IPS DF 6.9 (cell line): Measurements from ENCODE around the gene TRIM71.

Experiments used
- DNase-seq: peaks from one replicate; pipeline ENCODE4 v3.0.0-alpha.2; 2013; ENCODE audit warnings: low read depth, low spot score
- H3K27ac ChIP-seq: one replicate; pipeline ENCODE4 v1.5.1; 2013; ENCODE audit warnings: low read length, control low read depth
- H3K27me3 ChIP-seq: 2 replicates; pipeline ENCODE4 v1.6.1; 2013; ENCODE audit warnings: mild to moderate bottlenecking, low read length; ENCODE audit not compliant: control insufficient read depth, insufficient read depth
- H3K36me3 ChIP-seq: 2 replicates; pipeline ENCODE4 v1.6.1; 2013; ENCODE audit warnings: low read length; ENCODE audit not compliant: control insufficient read depth, insufficient read depth
- H3K4me1 ChIP-seq: 2 replicates; pipeline ENCODE4 v1.6.1; 2013; ENCODE audit warnings: low read length; ENCODE audit not compliant: control insufficient read depth, insufficient read depth
- H3K4me3 ChIP-seq: 2 replicates; pipeline ENCODE4 v1.5.1; 2013; ENCODE audit warnings: mild to moderate bottlenecking, low read length
- H3K9me3 ChIP-seq: 2 replicates; pipeline ENCODE4 v1.6.1; 2013; ENCODE audit warnings: low read length, inconsistent platforms; ENCODE audit not compliant: control insufficient read depth, insufficient read depth
- WGBS: extraction: QIAGEN DNeasy Blood & Tissue Kit; methylation state at CpG from one replicate; pipeline ENCODE4 v1.1.7; 2013; ENCODE audit warnings: mixed read lengths, missing lambda C conversion rate; ENCODE audit not compliant: insufficient read length, insufficient coverage; 5-methylcytosine and 5-hydroxymethylcytosine counted together

The TRIM71 gene

GRCh38 chr3:32832193-32832592, 14.4 kb downstream of the TRIM71 start:
- WGBS, result no CpG with 5 or more reads among the region's 4 CpGs
- H3K4me1 ChIP-seq, result 0 out of 2 replicates have a peak, but pooled peaks cover 1% of the 10 kb centered on the region
- no peaks in the 10 kb centered on the region for H3K9me3 ChIP-seq
- H3K36me3 ChIP-seq, result no peaks in the 10 kb centered on the region
- H3K4me3 ChIP-seq, result no peak overlapping the region
- no peak for DNase-seq
- H3K27ac ChIP-seq, result no peak overlapping the region
- H3K27me3 ChIP-seq, result no peaks in the 10 kb centered on the region

GRCh38 chr3:32835049-32835371, 17.2 kb downstream of the TRIM71 start:
- Histone ChIP-seq H3K4me3 (no peak overlapping the region), H3K27ac (peak overlapping the region; percentile 19), H3K4me1 (peaks cover 12% of the 10 kb centered on the region), H3K9me3 (no peaks in the 10 kb centered on the region), H3K27me3 (no peaks in the 10 kb centered on the region), H3K36me3 (no peaks in the 10 kb centered on the region)
- no CpG with 5 or more reads among the region's 2 CpGs for WGBS
- no peak for DNase-seq

- Histone ChIP-seq H3K36me3 (no peaks in the 10 kb centered on the region), H3K27me3 (no peaks in the 10 kb centered on the region), H3K9me3 (no peaks in the 10 kb centered on the region), H3K27ac (no peak overlapping the region), H3K4me3 (no peak overlapping the region; the same call in 1 of the 2 replicates), H3K4me1 (peaks cover 12% of the 10 kb centered on the region)
- WGBS, result no CpG with 5 or more reads among the region's 4 CpGs
- DNase-seq, result no peak
Observed at GRCh38 chr3:32835961-32836360, 18.2 kb downstream of the TRIM71 start.

GRCh38 chr3:32836601-32837000, 18.8 kb downstream of the TRIM71 start:
- no peak for DNase-seq
- H3K27me3 ChIP-seq, result no peaks in the 10 kb centered on the region
- WGBS, result no CpG with 5 or more reads among the region's 4 CpGs
- no peaks in the 10 kb centered on the region for H3K36me3 ChIP-seq
- H3K9me3 ChIP-seq, result no peaks in the 10 kb centered on the region
- peaks cover 15% of the 10 kb centered on the region for H3K4me1 ChIP-seq
- H3K4me3 ChIP-seq, result no peak overlapping the region
- peak overlapping the region; percentile 58 for H3K27ac ChIP-seq

- no peaks in the 10 kb centered on the region for H3K36me3 ChIP-seq
- DNase-seq, result no peak
- H3K4me3 ChIP-seq, result no peak overlapping the region
- H3K27ac ChIP-seq, result peak overlapping the region; percentile 58
- no peaks in the 10 kb centered on the region for H3K27me3 ChIP-seq
- H3K9me3 ChIP-seq, result no peaks in the 10 kb centered on the region
- no CpG with 5 or more reads among the region's 11 CpGs for WGBS
- H3K4me1 ChIP-seq, result peaks cover 15% of the 10 kb centered on the region
Observed at GRCh38 chr3:32837366-32837765, 19.6 kb downstream of the TRIM71 start.

- WGBS, result no CpG with 5 or more reads among the region's 5 CpGs
- Histone ChIP-seq H3K27ac (peak overlapping the region; percentile 58), H3K4me1 (peaks cover 15% of the 10 kb centered on the region), H3K9me3 (no peaks in the 10 kb centered on the region), H3K36me3 (no peaks in the 10 kb centered on the region), H3K4me3 (no peak overlapping the region), H3K27me3 (no peaks in the 10 kb centered on the region)
- no peak for DNase-seq
Observed at GRCh38 chr3:32837789-32838188, 20.0 kb downstream of the TRIM71 start.

- Histone ChIP-seq H3K27me3 (no peaks in the 10 kb centered on the region), H3K27ac (no peak overlapping the region)
Observed at GRCh38 chr3:32839714-32840085, 21.9 kb downstream of the TRIM71 start.

GRCh38 chr3:32840086-32840841, 22.5 kb downstream of the TRIM71 start:
- H3K27ac ChIP-seq, result no peak overlapping the region
- no CpG with 5 or more reads among the region's 5 CpGs for WGBS
- H3K9me3 ChIP-seq, result no peaks in the 10 kb centered on the region
- DNase-seq, result no peak
- peaks cover 19% of the 10 kb centered on the region for H3K4me1 ChIP-seq
- H3K27me3 ChIP-seq, result no peaks in the 10 kb centered on the region
- no peak overlapping the region for H3K4me3 ChIP-seq
- H3K36me3 ChIP-seq, result no peaks in the 10 kb centered on the region

More at GRCh38 chr3:32839714-32840085, 21.9 kb downstream of the TRIM71 start:
- Histone ChIP-seq H3K4me1 (peaks cover 15% of the 10 kb centered on the region), H3K9me3 (no peaks in the 10 kb centered on the region), H3K4me3 (no peak overlapping the region), H3K36me3 (no peaks in the 10 kb centered on the region)
- no CpG with 5 or more reads among the region's 4 CpGs for WGBS
- no peak for DNase-seq

GRCh38 chr3:32841341-32841740, 23.5 kb downstream of the TRIM71 start:
- no peak for DNase-seq
- no peak overlapping the region for H3K27ac ChIP-seq
- no peaks in the 10 kb centered on the region for H3K27me3 ChIP-seq
- no peak overlapping the region for H3K4me3 ChIP-seq
- no CpG with 5 or more reads among the region's 12 CpGs for WGBS
- no peaks in the 10 kb centered on the region for H3K36me3 ChIP-seq
- H3K9me3 ChIP-seq, result no peaks in the 10 kb centered on the region
- peaks cover 20% of the 10 kb centered on the region for H3K4me1 ChIP-seq

- no CpG with 5 or more reads among the region's 5 CpGs for WGBS
- Histone ChIP-seq H3K27ac (no peak overlapping the region), H3K4me1 (peaks cover 20% of the 10 kb centered on the region), H3K9me3 (no peaks in the 10 kb centered on the region), H3K27me3 (no peaks in the 10 kb centered on the region), H3K4me3 (no peak overlapping the region), H3K36me3 (no peaks in the 10 kb centered on the region)
- no peak for DNase-seq
Observed at GRCh38 chr3:32841867-32842470, 24.2 kb downstream of the TRIM71 start.

GRCh38 chr3:32842531-32842931, 24.7 kb downstream of the TRIM71 start:
- H3K36me3 ChIP-seq, result no peaks in the 10 kb centered on the region
- peaks cover 20% of the 10 kb centered on the region for H3K4me1 ChIP-seq
- no CpG with 5 or more reads among the region's 3 CpGs for WGBS
- H3K4me3 ChIP-seq, result no peak overlapping the region
- H3K27me3 ChIP-seq, result no peaks in the 10 kb centered on the region
- DNase-seq, result no peak
- H3K27ac ChIP-seq, result no peak overlapping the region
- H3K9me3 ChIP-seq, result no peaks in the 10 kb centered on the region
